OCI-LY3 (cell line): ENCODE data around the gene MAGI2.

Source experiments
- H2AFZ ChIP-seq: fragments of 200-600, 300-600 bp; shearing (Covaris generic); 2 replicates; pipeline ENCODE4 v1.6.0; 2014; ENCODE audit warnings: antibody characterized with exemption, low read depth, low read length
- H3K27ac ChIP-seq: fragments of 200-600, 300-600 bp; sonication (generic); 2 replicates; pipeline ENCODE4 v1.5.1; 2014; ENCODE audit warnings: mild to moderate bottlenecking, low read length, moderate library complexity, mixed read lengths
- H3K27me3 ChIP-seq: fragments of 200-600, 300-600 bp; sonication (generic); 2 replicates; pipeline ENCODE4 v1.6.1; 2014; ENCODE audit warnings: low read depth, low read length, mixed read lengths
- H3K36me3 ChIP-seq: fragments of 200-600, 300-600 bp; sonication (generic); replicated peaks from 2 replicates; pipeline ENCODE3; 2014; ENCODE audit warnings: low read depth, low read length, mixed read lengths
- H3K4me1 ChIP-seq: fragments of 300-600, 200-600 bp; sonication (generic); 2 replicates; pipeline ENCODE4 v1.6.1; 2014; ENCODE audit warnings: low read length, mixed read lengths
- H3K4me2 ChIP-seq: fragments of 200-600, 300-600 bp; sonication (generic); 2 replicates; pipeline ENCODE4 v1.6.1; 2014; ENCODE audit warnings: low read length, mixed read lengths
- H3K4me3 ChIP-seq: fragments of 300-600, 200-600 bp; sonication (generic); 2 replicates; pipeline ENCODE4 v1.5.1; 2014; ENCODE audit warnings: antibody characterized with exemption, mild to moderate bottlenecking, low read length, moderate library complexity
- H3K79me2 ChIP-seq: fragments of 300-600, 200-600 bp; shearing (Covaris generic); 2 replicates; pipeline ENCODE4 v1.6.1; 2014; ENCODE audit warnings: mild to moderate bottlenecking, low read length, mixed read lengths
- H3K9ac ChIP-seq: fragments of 300-600, 200-600 bp; shearing (Covaris generic); 2 replicates; pipeline ENCODE4 v1.6.0; 2014; ENCODE audit warnings: mild to moderate bottlenecking, low read length, moderate library complexity
- H3K9me3 ChIP-seq: fragments of 200-600, 300-600 bp; shearing (Covaris generic); 2 replicates; pipeline ENCODE4 v1.6.1; 2014; ENCODE audit warnings: low read length, mixed read lengths; ENCODE audit not compliant: insufficient read depth
- H4K20me1 ChIP-seq: fragments of 200-600, 300-600 bp; sonication (generic); 2 replicates; pipeline ENCODE4 v1.6.1; 2016; ENCODE audit warnings: low read length, mixed read lengths; ENCODE audit not compliant: insufficient read depth
- EZH2phosphoT487 ChIP-seq: fragments of 200-600 bp; shearing (Covaris generic); IDR thresholded peaks from 2 replicates; pipeline ENCODE4 v1.6.1; 2018; ENCODE audit warnings: antibody characterized with exemption, mixed run types, low read depth
- TF ChIP-seq, protein P1 (sequence below): fragments of 200-600, 300-600 bp; sonication (generic); IDR thresholded peaks from 2 replicates; pipeline ENCODE4 v1.5.1; 2014; ENCODE audit warnings: antibody characterized with exemption, low read length, low read depth

Gene MAGI2

DNA sequence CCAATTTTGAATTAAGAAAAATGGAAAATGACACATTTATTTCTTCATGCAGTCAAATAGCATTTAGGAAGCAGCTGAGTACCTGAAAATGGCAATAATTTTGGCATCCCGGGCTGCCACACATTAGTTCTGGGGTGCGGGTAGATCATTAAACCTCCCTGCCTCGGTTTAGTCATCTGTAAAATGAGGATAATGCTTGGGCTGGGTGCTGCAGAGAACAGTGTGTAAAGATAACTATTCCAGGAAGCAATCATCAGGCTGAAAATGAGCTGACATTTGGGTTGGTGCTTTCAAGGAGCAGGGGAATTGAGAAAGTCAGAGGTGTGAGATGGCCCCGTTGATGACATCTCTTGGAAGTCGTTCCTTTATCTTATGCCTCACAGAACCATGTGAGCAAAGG is 887.7 kb downstream of the MAGI2 start:
- Histone ChIP-seq H3K9me3 (no peaks in the 10 kb centered on the region), H3K9ac (no peak overlapping the region), H4K20me1 (no peaks in the 10 kb centered on the region), H3K27ac (no peak overlapping the region), H3K4me3 (no peak overlapping the region), H3K4me2 (no peak overlapping the region), H2AFZ (no peak overlapping the region), H3K4me1 (no peaks in the 10 kb centered on the region), H3K27me3 (no peaks in the 10 kb centered on the region), H3K79me2 (no peaks in the 10 kb centered on the region), H3K36me3 (no peaks in the 10 kb centered on the region)
- no peak for TF ChIP-seq EZH2phosphoT487
- TF ChIP-seq, protein P1, sequence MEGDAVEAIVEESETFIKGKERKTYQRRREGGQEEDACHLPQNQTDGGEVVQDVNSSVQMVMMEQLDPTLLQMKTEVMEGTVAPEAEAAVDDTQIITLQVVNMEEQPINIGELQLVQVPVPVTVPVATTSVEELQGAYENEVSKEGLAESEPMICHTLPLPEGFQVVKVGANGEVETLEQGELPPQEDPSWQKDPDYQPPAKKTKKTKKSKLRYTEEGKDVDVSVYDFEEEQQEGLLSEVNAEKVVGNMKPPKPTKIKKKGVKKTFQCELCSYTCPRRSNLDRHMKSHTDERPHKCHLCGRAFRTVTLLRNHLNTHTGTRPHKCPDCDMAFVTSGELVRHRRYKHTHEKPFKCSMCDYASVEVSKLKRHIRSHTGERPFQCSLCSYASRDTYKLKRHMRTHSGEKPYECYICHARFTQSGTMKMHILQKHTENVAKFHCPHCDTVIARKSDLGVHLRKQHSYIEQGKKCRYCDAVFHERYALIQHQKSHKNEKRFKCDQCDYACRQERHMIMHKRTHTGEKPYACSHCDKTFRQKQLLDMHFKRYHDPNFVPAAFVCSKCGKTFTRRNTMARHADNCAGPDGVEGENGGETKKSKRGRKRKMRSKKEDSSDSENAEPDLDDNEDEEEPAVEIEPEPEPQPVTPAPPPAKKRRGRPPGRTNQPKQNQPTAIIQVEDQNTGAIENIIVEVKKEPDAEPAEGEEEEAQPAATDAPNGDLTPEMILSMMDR = no peak

DNA sequence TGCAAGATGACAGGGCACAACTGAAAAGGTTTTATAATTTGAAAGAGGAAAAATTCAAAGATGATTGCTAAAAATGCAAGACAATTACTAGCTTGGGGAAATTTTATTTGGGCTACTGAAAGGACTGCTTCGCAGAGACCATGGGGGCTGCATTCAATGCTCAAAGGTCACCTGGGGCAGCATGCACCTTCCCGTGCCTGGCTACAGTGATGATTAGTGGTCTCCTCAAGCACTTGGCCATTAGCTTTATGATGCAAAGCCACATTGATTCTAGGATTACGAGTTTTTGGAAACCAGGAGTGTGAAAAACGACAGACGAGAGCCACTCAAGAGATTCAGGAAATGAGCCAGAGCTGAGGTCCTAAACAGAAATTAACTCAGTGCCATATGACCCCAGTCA is 890.3 kb downstream of the MAGI2 start:
- no peak overlapping the region for H3K27ac ChIP-seq
- no peak overlapping the region for H2AFZ ChIP-seq
- no peaks in the 10 kb centered on the region for H3K27me3 ChIP-seq
- H3K79me2 ChIP-seq = no peaks in the 10 kb centered on the region
- H3K4me1 ChIP-seq = no peaks in the 10 kb centered on the region
- no peak overlapping the region for H3K4me2 ChIP-seq
- no peak overlapping the region for H3K9ac ChIP-seq
- no peak overlapping the region for H3K4me3 ChIP-seq
- TF ChIP-seq, protein P1 = no peak
- no peak for TF ChIP-seq EZH2phosphoT487
- H3K9me3 ChIP-seq = no peaks in the 10 kb centered on the region
- H4K20me1 ChIP-seq = no peaks in the 10 kb centered on the region
- H3K36me3 ChIP-seq = no peaks in the 10 kb centered on the region

DNA sequence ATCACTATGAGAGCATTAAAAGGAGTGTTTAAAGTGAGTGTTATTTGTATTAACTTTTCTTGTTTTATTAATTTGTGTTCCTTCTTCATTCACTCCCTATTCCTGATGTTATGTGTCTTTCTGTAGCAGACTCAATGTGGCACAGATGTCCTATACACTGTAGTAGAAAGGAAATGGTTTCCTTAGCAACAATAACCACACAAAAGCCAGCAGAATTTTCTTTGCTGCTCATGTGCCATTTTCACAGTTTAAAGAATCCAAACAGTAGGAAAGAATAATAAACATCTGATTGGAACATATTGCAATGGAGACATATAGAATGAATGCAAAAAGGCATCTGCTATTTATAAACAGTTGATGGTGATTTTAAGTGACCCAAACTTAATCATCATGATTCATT is 891.3 kb downstream of the MAGI2 start:
- Histone ChIP-seq H3K79me2 (no peaks in the 10 kb centered on the region), H3K9me3 (no peaks in the 10 kb centered on the region), H3K4me2 (no peak overlapping the region), H3K9ac (no peak overlapping the region), H4K20me1 (no peaks in the 10 kb centered on the region), H2AFZ (no peak overlapping the region), H3K4me3 (no peak overlapping the region), H3K27ac (no peak overlapping the region), H3K27me3 (no peaks in the 10 kb centered on the region), H3K4me1 (no peaks in the 10 kb centered on the region), H3K36me3 (no peaks in the 10 kb centered on the region)
- TF ChIP-seq, protein P1 = no peak
- TF ChIP-seq EZH2phosphoT487 = no peak

DNA sequence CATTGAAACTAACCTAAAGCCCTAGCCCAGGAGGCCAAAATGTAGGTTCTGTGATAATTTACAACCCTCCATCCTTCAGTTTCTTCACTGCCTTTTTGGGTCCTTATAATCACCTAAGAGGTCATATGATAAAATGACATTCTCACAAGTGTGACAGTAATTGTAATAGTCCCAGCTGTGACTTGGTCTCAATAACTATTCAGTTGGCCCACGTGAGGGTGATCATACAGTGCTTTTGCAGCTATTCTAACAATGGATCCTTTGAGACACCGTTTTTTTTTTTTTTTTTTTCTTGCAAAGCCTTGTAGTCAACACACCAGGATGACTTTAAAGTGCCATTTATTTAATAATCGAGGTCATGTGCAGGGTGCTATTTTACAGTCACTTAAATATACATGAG is 894.9 kb downstream of the MAGI2 start:
- Histone ChIP-seq H3K27me3 (no peaks in the 10 kb centered on the region), H3K4me3 (no peak overlapping the region), H3K9ac (no peak overlapping the region), H2AFZ (no peak overlapping the region), H3K4me1 (no peaks in the 10 kb centered on the region), H3K27ac (no peak overlapping the region), H3K79me2 (no peaks in the 10 kb centered on the region), H4K20me1 (no peaks in the 10 kb centered on the region), H3K36me3 (no peaks in the 10 kb centered on the region), H3K4me2 (no peak overlapping the region), H3K9me3 (no peaks in the 10 kb centered on the region)
- TF ChIP-seq EZH2phosphoT487 = no peak
- TF ChIP-seq, protein P1 = no peak
